ACC112 (cell line): ENCODE results near the gene SYNGR1.

ENCODE experiments used
- H2AFZ ChIP-seq: fragments of 200-600 bp; sonication (generic); one replicate; pipeline ENCODE4 v1.6.0; 2017; ENCODE audit warnings: antibody characterized with exemption, low read length; ENCODE audit not compliant: unreplicated experiment
- H3K27ac ChIP-seq: fragments of 200-600 bp; sonication (generic); 2 replicates; pipeline ENCODE4 v1.5.1; 2014; ENCODE audit warnings: low read depth, mild to moderate bottlenecking, antibody characterized with exemption, low read length, moderate library complexity
- H3K27me3 ChIP-seq: fragments of 200-600 bp; sonication (generic); 2 replicates; pipeline ENCODE4 v1.6.1; 2014; ENCODE audit warnings: mild to moderate bottlenecking, antibody characterized with exemption, low read length, moderate library complexity, mixed read lengths; ENCODE audit not compliant: insufficient read depth
- H3K36me3 ChIP-seq: fragments of 200-600 bp; sonication (generic); 2 replicates; pipeline ENCODE4 v1.6.1; 2016; ENCODE audit warnings: mild to moderate bottlenecking, antibody characterized with exemption, low read length, moderate library complexity, mixed read lengths; ENCODE audit not compliant: insufficient read depth
- H3K4me1 ChIP-seq: fragments of 200-600 bp; sonication (generic); one replicate; pipeline ENCODE4 v1.6.1; 2016; ENCODE audit warnings: low read length, mixed read lengths; ENCODE audit not compliant: insufficient read depth, unreplicated experiment, control insufficient read depth
- H3K4me3 ChIP-seq: fragments of 200-600 bp; sonication (generic); 2 replicates; pipeline ENCODE4 v1.5.1; 2014; ENCODE audit warnings: mild to moderate bottlenecking, low read depth, low read length
- H3K79me2 ChIP-seq: fragments of 200-600 bp; sonication (generic); one replicate; pipeline ENCODE4 v1.6.0; 2016; ENCODE audit warnings: low read length; ENCODE audit not compliant: control insufficient read depth, unreplicated experiment, insufficient read depth

Gene SYNGR1

GRCh38 chr22:39309364-39309861 is 40.4 kb upstream of the SYNGR1 start:
- Histone ChIP-seq H2AFZ (no peak overlapping the region), H3K79me2 (peaks cover 9% of the 10 kb centered on the region), H3K4me3 (no peak overlapping the region), H3K27me3 (no peaks in the 10 kb centered on the region), H3K36me3 (peaks cover 9% of the 10 kb centered on the region; the same call in 1 of the 2 replicates), H3K27ac (peak overlapping the region; percentile 75), H3K4me1 (peaks cover 14% of the 10 kb centered on the region)

GRCh38 chr22:39309881-39310714 is 39.7 kb upstream of the SYNGR1 start:
- H3K36me3 ChIP-seq: peaks cover 16% of the 10 kb centered on the region; the same call in 1 of the 2 replicates
- peaks cover 19% of the 10 kb centered on the region for H3K4me1 ChIP-seq
- peaks cover 15% of the 10 kb centered on the region for H3K79me2 ChIP-seq
- H3K27ac ChIP-seq: peak overlapping the region; percentile 75; the same call in 1 of the 2 replicates
- no peak overlapping the region for H3K4me3 ChIP-seq
- no peak overlapping the region for H2AFZ ChIP-seq
- H3K27me3 ChIP-seq: no peaks in the 10 kb centered on the region

- Histone ChIP-seq H3K27me3 (no peaks in the 10 kb centered on the region), H3K4me1 (peaks cover 26% of the 10 kb centered on the region)
These were observed 38.0 kb upstream of the SYNGR1 start for GRCh38 chr22:39311592-39312400.

GRCh38 chr22:39312410-39312809 is 37.4 kb upstream of the SYNGR1 start:
- Histone ChIP-seq H3K36me3 (peaks cover 32% of the 10 kb centered on the region; the same call in 1 of the 2 replicates), H3K4me3 (no peak overlapping the region), H3K4me1 (peaks cover 26% of the 10 kb centered on the region), H2AFZ (no peak overlapping the region), H3K27me3 (no peaks in the 10 kb centered on the region), H3K27ac (no peak overlapping the region), H3K79me2 (peaks cover 38% of the 10 kb centered on the region)

More at GRCh38 chr22:39311592-39312400, 38.0 kb upstream of the SYNGR1 start:
- Histone ChIP-seq H3K27ac (no peak overlapping the region), H2AFZ (no peak overlapping the region), H3K36me3 (peaks cover 26% of the 10 kb centered on the region; the same call in 1 of the 2 replicates), H3K4me3 (no peak overlapping the region), H3K79me2 (peaks cover 32% of the 10 kb centered on the region)

- Histone ChIP-seq H3K4me3 (no peak overlapping the region), H3K27ac (no peak overlapping the region), H3K79me2 (peaks cover 48% of the 10 kb centered on the region), H3K4me1 (peaks cover 24% of the 10 kb centered on the region), H2AFZ (no peak overlapping the region), H3K36me3 (peaks cover 42% of the 10 kb centered on the region), H3K27me3 (no peaks in the 10 kb centered on the region)
These were observed 36.4 kb upstream of the SYNGR1 start for GRCh38 chr22:39313258-39314001.

- no peak overlapping the region for H3K27ac ChIP-seq
- peaks cover 18% of the 10 kb centered on the region for H3K4me1 ChIP-seq
- peaks cover 58% of the 10 kb centered on the region for H3K79me2 ChIP-seq
These were observed 35.4 kb upstream of the SYNGR1 start for GRCh38 chr22:39314251-39314971.

GRCh38 chr22:39315389-39315788 is 34.4 kb upstream of the SYNGR1 start:
- Histone ChIP-seq H3K4me1 (peaks cover 16% of the 10 kb centered on the region), H3K79me2 (peaks cover 58% of the 10 kb centered on the region), H3K4me3 (peak overlapping the region; percentile 99)

More at GRCh38 chr22:39314251-39314971, 35.4 kb upstream of the SYNGR1 start:
- Histone ChIP-seq H3K4me3 (0 out of 2 replicates have a peak overlapping the region, but pooled peaks have one; percentile 99), H3K27me3 (no peaks in the 10 kb centered on the region), H2AFZ (no peak overlapping the region), H3K36me3 (peaks cover 47% of the 10 kb centered on the region)

GRCh38 chr22:39316440-39317083 is 33.2 kb upstream of the SYNGR1 start:
- Histone ChIP-seq H3K36me3 (peaks cover 46% of the 10 kb centered on the region), H3K4me3 (peak overlapping the region; percentile 99), H2AFZ (no peak overlapping the region), H3K79me2 (peaks cover 58% of the 10 kb centered on the region), H3K27me3 (no peaks in the 10 kb centered on the region), H3K4me1 (peaks cover 16% of the 10 kb centered on the region), H3K27ac (peak overlapping the region; percentile 93; the same call in 1 of the 2 replicates)

More at GRCh38 chr22:39315389-39315788, 34.4 kb upstream of the SYNGR1 start:
- Histone ChIP-seq H2AFZ (no peak overlapping the region), H3K36me3 (peaks cover 47% of the 10 kb centered on the region), H3K27ac (no peak overlapping the region), H3K27me3 (no peaks in the 10 kb centered on the region)

- Histone ChIP-seq H3K27me3 (no peaks in the 10 kb centered on the region), H2AFZ (no peak overlapping the region), H3K4me3 (peak overlapping the region; percentile 99), H3K36me3 (peaks cover 44% of the 10 kb centered on the region), H3K4me1 (peaks cover 16% of the 10 kb centered on the region), H3K27ac (peak overlapping the region; percentile 93), H3K79me2 (peaks cover 58% of the 10 kb centered on the region)
These were observed 32.6 kb upstream of the SYNGR1 start for GRCh38 chr22:39317084-39317774.
